HG02970 (cell line): ENCODE measurements around the gene ENDOU.
"Not testable (repeated sequence)": the region's sequence is repeated elsewhere in the genome, so short reads cannot be mapped to it uniquely, and the experiment has no call there.

Source experiments
- ATAC-seq: cut with Tn5 transposase; IDR thresholded peaks from one replicate; pipeline ENCODE4 v1.9.1; 2021; ENCODE audit warnings: mild to moderate bottlenecking, moderate library complexity, moderate number of reproducible peaks; ENCODE audit not compliant: unreplicated experiment, low FRiP score

Gene ENDOU

DNA sequence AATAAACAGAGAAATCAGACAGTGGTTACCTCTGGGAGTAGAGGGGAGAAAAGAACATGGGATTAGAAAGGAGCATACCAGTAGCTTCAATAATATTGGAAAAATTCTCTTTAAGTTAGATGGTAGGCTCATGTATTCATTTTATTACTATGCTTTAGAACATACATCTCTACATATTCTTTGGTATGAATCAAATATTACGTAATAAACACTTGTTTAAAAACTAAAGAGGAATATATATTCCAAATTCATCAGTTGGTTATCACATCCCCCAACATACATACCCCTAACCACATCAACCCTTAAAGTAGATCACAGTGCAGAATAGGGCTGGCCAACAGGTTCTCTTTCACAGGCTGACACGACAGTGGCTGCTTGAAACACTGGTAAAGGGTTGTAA is 25.0 kb downstream of the ENDOU start:
- no peak for ATAC-seq

DNA sequence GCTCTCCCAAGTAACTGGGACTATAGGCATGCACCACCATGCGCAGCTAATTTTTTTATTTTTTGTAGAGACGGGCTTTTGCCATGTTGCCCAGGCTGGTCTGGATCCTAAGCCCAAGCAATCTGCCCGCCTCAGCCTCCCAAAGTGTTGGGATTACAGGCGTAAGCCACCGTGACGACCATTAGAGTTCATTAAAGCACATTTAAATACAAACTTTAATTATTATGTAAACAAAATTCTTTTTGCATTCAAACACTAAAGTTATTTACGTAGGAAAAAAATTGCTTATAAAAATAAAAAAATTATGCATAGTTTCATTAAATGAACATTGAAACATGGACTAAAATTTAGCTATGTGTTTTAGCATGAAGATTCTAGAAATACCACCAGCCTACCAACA is 26.7 kb downstream of the ENDOU start:
- no peak for ATAC-seq

DNA sequence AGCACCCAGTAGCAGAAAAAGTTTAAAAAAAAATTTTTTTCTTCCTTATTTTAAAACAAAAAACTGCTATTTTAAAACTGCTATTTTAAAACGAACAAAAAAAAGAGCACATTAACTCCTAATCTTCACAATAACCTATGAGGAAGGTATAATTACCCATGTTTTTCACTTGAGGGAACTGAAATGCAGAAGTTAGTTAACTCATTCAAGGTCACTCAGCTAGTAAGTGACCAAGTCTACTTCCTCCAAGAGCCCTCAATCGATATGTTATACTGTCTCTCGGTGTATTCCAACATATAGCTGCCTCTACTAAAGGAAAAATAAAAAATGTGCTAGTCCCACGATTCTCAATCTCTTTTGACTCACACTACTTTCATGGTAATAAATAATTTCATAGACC is 27.2 kb downstream of the ENDOU start:
- ATAC-seq, result no peak

DNA sequence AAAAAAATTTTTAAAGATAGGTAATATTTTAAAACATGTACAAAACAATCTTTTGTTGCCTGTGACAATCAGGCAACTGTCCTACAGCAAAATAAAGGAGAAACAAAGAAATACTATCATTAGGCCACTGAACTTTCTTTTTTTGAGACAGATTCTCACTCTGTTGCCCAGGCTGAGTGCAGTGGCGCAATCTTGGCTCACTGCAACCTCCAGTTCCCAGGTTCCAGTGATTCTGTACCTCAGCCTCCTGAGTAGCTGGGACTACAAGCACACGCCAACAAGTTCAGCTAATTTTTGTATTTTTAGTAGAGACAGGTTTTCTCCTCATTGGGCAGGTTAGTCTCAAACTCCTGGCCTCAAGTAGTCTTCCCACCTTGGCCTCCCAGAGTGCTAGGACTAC is 36.1 kb downstream of the ENDOU start:
- no peak for ATAC-seq

DNA sequence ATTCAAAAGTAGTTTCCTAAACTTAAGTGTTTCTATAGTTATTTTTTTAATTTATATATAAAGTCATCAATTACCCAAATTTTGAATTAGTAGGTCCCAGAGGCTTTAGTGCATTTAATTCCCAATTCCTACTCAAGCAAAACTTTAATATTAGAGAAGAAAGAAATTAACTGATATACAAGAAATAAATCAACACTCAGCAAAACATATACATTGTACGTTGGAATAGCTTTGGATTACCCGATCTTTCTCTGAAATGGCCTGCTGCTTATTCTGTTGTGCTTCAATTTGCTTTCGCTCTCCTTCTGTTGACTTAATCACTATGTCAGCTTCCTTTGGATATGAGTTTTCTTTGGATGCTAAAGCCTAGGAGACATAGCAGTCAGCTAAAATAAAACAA is 37.7 kb downstream of the ENDOU start:
- ATAC-seq, result no peak

DNA sequence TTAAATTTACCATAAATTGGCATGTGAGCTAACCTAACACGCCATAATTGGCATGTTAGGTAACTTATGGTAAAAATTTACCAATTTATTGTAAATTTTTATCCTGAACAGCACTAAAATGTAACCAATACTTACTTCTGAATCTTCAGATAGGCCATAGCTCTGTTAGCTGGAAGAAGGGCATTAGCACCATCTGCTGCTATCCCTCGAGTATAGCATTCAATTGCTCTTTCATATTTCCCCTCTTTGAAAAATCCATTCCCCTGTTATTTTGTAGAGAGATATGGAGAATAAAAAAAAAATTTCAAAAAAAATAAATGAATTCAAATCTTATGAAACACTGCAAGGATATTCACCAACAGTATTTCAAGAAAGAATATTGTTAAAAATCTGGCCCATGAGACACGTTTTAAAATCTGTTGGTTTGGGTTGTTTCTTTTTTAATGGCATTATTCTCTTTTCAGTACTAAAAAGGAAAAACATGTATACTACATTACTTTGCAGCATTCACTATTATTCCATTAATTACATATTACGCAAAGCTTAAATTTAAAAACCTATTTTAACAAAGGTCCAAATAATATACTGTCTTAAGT is 38.5 kb downstream of the ENDOU start:
- ATAC-seq, result no peak

DNA sequence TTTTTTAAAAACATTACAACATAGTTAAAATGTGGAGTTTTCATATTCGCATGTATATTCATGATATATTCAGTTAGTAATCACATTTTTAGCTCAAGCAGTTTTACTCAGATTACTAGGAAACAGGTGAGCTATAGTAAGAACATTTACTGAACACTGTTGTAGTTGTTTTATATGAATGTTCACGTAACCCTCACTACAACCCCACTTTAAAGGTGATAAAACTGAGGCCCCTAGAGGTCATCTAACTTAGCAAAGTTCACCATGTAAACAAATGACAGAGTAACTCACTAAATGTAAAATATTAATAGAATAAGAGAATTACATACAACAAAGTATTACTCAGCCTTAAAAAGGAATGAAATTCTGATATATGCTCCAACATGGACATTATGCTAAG is 45.5 kb downstream of the ENDOU start:
- no peak for ATAC-seq

DNA sequence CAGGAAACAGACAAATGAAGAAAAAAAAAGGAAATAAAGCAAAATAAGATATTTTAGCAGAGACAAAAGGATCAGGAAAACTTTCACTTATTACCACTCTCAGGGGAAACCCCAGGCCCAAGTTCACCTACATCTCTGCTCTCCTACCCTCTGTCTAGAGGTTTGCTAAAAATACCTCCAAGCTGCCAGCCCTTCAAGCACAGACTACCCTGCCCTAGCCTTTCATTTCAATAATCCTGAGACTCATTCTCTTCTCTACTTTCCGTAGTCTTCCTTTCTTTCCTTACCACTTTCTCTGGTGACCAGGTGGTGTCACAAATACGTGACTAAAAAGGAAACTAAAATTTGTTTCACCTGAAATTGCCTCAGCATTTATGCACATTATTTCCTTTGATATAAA is 53.2 kb downstream of the ENDOU start:
- no peak for ATAC-seq

DNA sequence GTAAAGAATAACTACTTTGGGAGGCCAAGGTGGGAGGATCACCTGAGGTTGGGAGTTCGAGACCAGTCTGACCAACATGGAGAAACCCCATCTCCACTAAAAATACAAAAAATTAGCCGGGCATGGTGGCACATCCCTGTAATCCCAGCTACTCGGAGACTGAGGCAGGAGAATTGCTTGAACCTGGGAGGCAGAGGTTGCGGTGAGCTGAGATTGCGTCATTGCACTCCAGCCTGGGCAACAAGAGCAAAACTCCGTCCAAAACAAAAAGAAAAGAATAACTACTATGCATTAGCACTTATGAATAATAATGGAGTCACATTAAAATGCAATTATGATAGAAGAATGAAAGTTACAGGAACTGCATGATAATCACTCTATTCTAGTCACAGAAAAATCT is 57.4 kb downstream of the ENDOU start:
- not testable (repeated sequence) for ATAC-seq
